Thyroid gland (tissue), 4 donors: ENCODE measurements around the gene NPHS1. TPM values are rescaled to one million over a fixed set of nuclear protein-coding genes. Genes with fewer than 3 reads are reported as not detected.

Experiments used
- DNase-seq, 2 donors: peaks; one replicate each; pipeline ENCODE4 v3.0.0-alpha.2; 2019
- H3K27ac ChIP-seq, 3 donors: fragments of 200-600 bp; sonication (generic); 1 replicate in 2 of 3; 2 replicates in 1 of 3; pipeline ENCODE4 v1.5.1; 2016 to 2019; ENCODE audit warnings: mild to moderate bottlenecking in 1 of 3, moderate library complexity in 1 of 3
- H3K27me3 ChIP-seq: fragments of 200-600 bp; sonication (generic); one replicate; pipeline ENCODE4 v1.5.1; 2019
- H3K36me3 ChIP-seq, 2 donors: fragments of 200-600 bp; sonication (generic); one replicate each; pipeline ENCODE4 v1.5.1; 2016 to 2019
- H3K4me1 ChIP-seq, 2 donors: fragments of 200-600 bp; sonication (generic); one replicate each; pipeline ENCODE4 v1.5.1; 2017 to 2019
- H3K4me3 ChIP-seq, 3 donors: fragments of 200-600 bp; sonication (generic); replicated peaks in 1 of 3; 1 replicate in 2 of 3; 2 replicates in 1 of 3; pipeline ENCODE4 v1.5.1; 2016; ENCODE audit warnings: mild to moderate bottlenecking in 1 of 3
- H3K9me3 ChIP-seq: fragments of 200-600 bp; sonication (generic); one replicate; pipeline ENCODE4 v1.5.1; 2017
- CTCF ChIP-seq, 6 experiments: fragments of 200-600 bp in 3 of 6; fragments of 450-650 bp in 3 of 6; sonication (generic) in 3 of 6; IDR thresholded peaks; one replicate each; pipeline ENCODE4 v1.5.1; 2016 to 2019; ENCODE audit warnings: antibody characterized with exemption in 6 of 6, mild to moderate bottlenecking in 2 of 6, inconsistent platforms in 1 of 6, moderate library complexity in 1 of 6
- POLR2A ChIP-seq, 2 donors: fragments of 450-650 bp; IDR thresholded peaks; one replicate each; pipeline ENCODE4 v1.6.1; 2017; ENCODE audit warnings: antibody characterized with exemption in 2 of 2, mild to moderate bottlenecking in 2 of 2, moderate library complexity in 1 of 2
- WGBS, 2 donors: methylation state at CpG; one replicate each; pipeline ENCODE4 v1.1.5; 2017; 5-methylcytosine and 5-hydroxymethylcytosine counted together
- intact Hi-C: fragments of 100-400 bp; cut with DNase I; formaldehyde crosslinking; loops from one replicate; pipeline ENCODE4 v1.15.1; 2023
- total RNA-seq, 4 donors: library from RNA; depleted of rRNA; stranded (reverse); fragments of >200 nt; gene quantifications; one replicate each; pipeline ENCODE4 v1.2.3, GENCODE V29; 2016

NPHS1 gene
- total RNA-seq, 4 donors from 2014 or later = not detected

- 93 to 94% methylated on average over 9 to 10 of the region's 18 CpGs for WGBS, 2 donors
- H3K36me3 ChIP-seq = peaks cover 37 to 41% of the 10 kb centered on the region in 2 donors
- H3K27me3 ChIP-seq = no peaks in the 10 kb centered on the region
- H3K4me1 ChIP-seq = no peaks in the 10 kb centered on the region
- H3K27ac ChIP-seq = no peak overlapping the region
- TF ChIP-seq POLR2A (IDR thresholded peaks at IDR 0.05) (no peak), CTCF (IDR thresholded peaks at IDR 0.05) (no peak)
- intact Hi-C loops = no loop called here
- no peaks in the 10 kb centered on the region for H3K9me3 ChIP-seq
- DNase-seq = no peak
- no peak overlapping the region for H3K4me3 ChIP-seq
Observed at GRCh38 chr19:35889370-35890112, 37.2 kb upstream of the NPHS1 start.

- TF ChIP-seq CTCF (IDR thresholded peaks at IDR 0.05) = no peak
- no peak for TF ChIP-seq POLR2A (IDR thresholded peaks at IDR 0.05)
- no peak overlapping the region for H3K4me3 ChIP-seq
- no peak overlapping the region for H3K27ac ChIP-seq
- intact Hi-C loops = no loop called here
- peaks cover 29 to 35% of the 10 kb centered on the region in 2 donors for H3K36me3 ChIP-seq
- no peaks in the 10 kb centered on the region for H3K9me3 ChIP-seq
- H3K27me3 ChIP-seq = no peaks in the 10 kb centered on the region
- no peaks in the 10 kb centered on the region for H3K4me1 ChIP-seq
- DNase-seq = no peak
- WGBS, 2 donors = 94 to 96% methylated on average over 9 of the region's 9 CpGs
Observed at GRCh38 chr19:35888398-35888797, 36.1 kb upstream of the NPHS1 start.

GRCh38 chr19:35887197-35887596 is 34.9 kb upstream of the NPHS1 start:
- intact Hi-C loops = no loop called here
- Histone ChIP-seq H3K4me1 (no peaks in the 10 kb centered on the region), H3K9me3 (no peaks in the 10 kb centered on the region), H3K27me3 (no peaks in the 10 kb centered on the region), H3K27ac (no peak overlapping the region), H3K4me3 (no peak overlapping the region), H3K36me3 (peaks cover 29 to 32% of the 10 kb centered on the region in 2 donors)
- TF ChIP-seq CTCF (IDR thresholded peaks at IDR 0.05) (no peak), POLR2A (IDR thresholded peaks at IDR 0.05) (no peak)
- no peak for DNase-seq
- 86 to 91% methylated on average over 5 of the region's 5 CpGs for WGBS, 2 donors

- 91 to 95% methylated on average over 7 to 8 of the region's 8 CpGs for WGBS, 2 donors
- intact Hi-C loops = no loop called here
Observed at GRCh38 chr19:35885904-35886303, 33.6 kb upstream of the NPHS1 start.

More at GRCh38 chr19:35885904-35886303, 33.6 kb upstream of the NPHS1 start:
- no peaks in the 10 kb centered on the region for H3K27me3 ChIP-seq
- no peak for DNase-seq
- peaks cover 27 to 32% of the 10 kb centered on the region in 2 donors for H3K36me3 ChIP-seq
- H3K4me3 ChIP-seq = no peak overlapping the region
- H3K27ac ChIP-seq = no peak overlapping the region
- TF ChIP-seq POLR2A (IDR thresholded peaks at IDR 0.05) = no peak
- no peak for TF ChIP-seq CTCF (IDR thresholded peaks at IDR 0.05)
- no peaks in the 10 kb centered on the region for H3K4me1 ChIP-seq
- no peaks in the 10 kb centered on the region for H3K9me3 ChIP-seq
